ENCODE data around the gene NECTIN2.

GRCh38 chr19:44824761-44825160, 21.3 kb upstream of the NECTIN2 start:
- no peak for TF ChIP-seq CTCF (IDR thresholded peaks at IDR 0.05; ENCODE audit: insufficient read depth, low read length, poor library complexity, severe bottlenecking)
- TF ChIP-seq EZH2phosphoT487 (conservative IDR thresholded peaks at IDR 0.05; ENCODE audit: low read length) = no peak

All from SU-DHL-6 (cell line).